ENCODE data around the gene DNAJC21. TPM values are rescaled to one million over a fixed set of nuclear protein-coding genes. Genes with fewer than 3 reads are reported as not detected.

Gene DNAJC21
- total RNA-seq, 1 experiment from 2014 or later, result 54.5 TPM

- POLR2A ChIA-PET, result no interaction called here
- CTCF ChIA-PET, result interaction anchor here (0.7 kb wide), 1 partner anchor 30 kb away, joined by 3 read pairs; no protein-coding TSS in a partner anchor
Observed at GRCh38 chr5:34986965-34987364, 57.6 kb downstream of the DNAJC21 start.

GRCh38 chr5:34991486-34992238 lies 62.3 kb downstream of the DNAJC21 start:
- DNase-seq (ENCODE audit: low read depth, low spot score) (no peak), ATAC-seq (no peak)
- Histone ChIP-seq H3K4me3 (ENCODE audit: low read depth in 2 of 2, low read length in 2 of 2) (no peak overlapping the region), H3K36me3 (ENCODE audit: control insufficient read depth, insufficient read depth, low read length) (no peaks in the 10 kb centered on the region), H3K27ac (ENCODE audit: low read length) (no peak overlapping the region), H3K4me1 (ENCODE audit: control insufficient read depth, insufficient read depth, low read length) (no peaks in the 10 kb centered on the region), H3K9me3 (ENCODE audit: control insufficient read depth, insufficient read depth, low read depth, low read length) (no peaks in the 10 kb centered on the region), H3K27me3 (ENCODE audit: control insufficient read depth, insufficient read depth, low read length) (peaks cover 4% of the 10 kb centered on the region; the same call in 1 of the 2 replicates)
- intact Hi-C loops (cut with micrococcal nuclease; ENCODE audit: unreplicated experiment) (no loop called here), in situ Hi-C loops (cut with HindIII; ENCODE audit: low pct_unique_long_range_greater_than_20kb, low sequenced_read_pairs) (no loop called here)
- CTCF ChIA-PET, result no interaction called here
- TF ChIP-seq SIN3A (IDR thresholded peaks at IDR 0.05; ENCODE audit: borderline replicate concordance, insufficient read depth, low read depth, low read length), result no peak
- TF ChIP-seq POLR2AphosphoS5 (IDR thresholded peaks at IDR 0.05; ENCODE audit: low read depth, low read length), result no peak
- TF ChIP-seq CTCF (IDR thresholded peaks at IDR 0.05), result no peak
- no peak for TF ChIP-seq REST (IDR thresholded peaks at IDR 0.05; ENCODE audit: insufficient read depth in 1 of 2, low read depth in 2 of 2, low read length in 1 of 2)
- TF ChIP-seq TCF7L2 (IDR thresholded peaks at IDR 0.05; ENCODE audit: low read depth, low read length), result no peak
- POLR2A ChIA-PET, result no interaction called here
- no TSS peak for BruUV-seq (replicated peaks)

More at GRCh38 chr5:34986965-34987364, 57.6 kb downstream of the DNAJC21 start:
- BruUV-seq (replicated peaks), result no TSS peak
- ATAC-seq (no peak), DNase-seq (ENCODE audit: low read depth, low spot score) (no peak)
- Histone ChIP-seq H3K27ac (ENCODE audit: low read length) (no peak overlapping the region), H3K4me1 (ENCODE audit: control insufficient read depth, insufficient read depth, low read length) (no peaks in the 10 kb centered on the region), H3K4me3 (ENCODE audit: low read depth in 2 of 2, low read length in 2 of 2) (no peak overlapping the region), H3K27me3 (ENCODE audit: control insufficient read depth, insufficient read depth, low read length) (no peaks in the 10 kb centered on the region), H3K36me3 (ENCODE audit: control insufficient read depth, insufficient read depth, low read length) (no peaks in the 10 kb centered on the region), H3K9me3 (ENCODE audit: control insufficient read depth, insufficient read depth, low read depth, low read length) (peaks cover 6% of the 10 kb centered on the region; the same call in 1 of the 2 replicates)
- TF ChIP-seq POLR2AphosphoS5 (IDR thresholded peaks at IDR 0.05; ENCODE audit: low read depth, low read length) (no peak), CTCF (IDR thresholded peaks at IDR 0.05) (no peak), SIN3A (IDR thresholded peaks at IDR 0.05; ENCODE audit: borderline replicate concordance, insufficient read depth, low read depth, low read length) (no peak), TCF7L2 (IDR thresholded peaks at IDR 0.05; ENCODE audit: low read depth, low read length) (no peak), REST (IDR thresholded peaks at IDR 0.05; ENCODE audit: insufficient read depth in 1 of 2, low read depth in 2 of 2, low read length in 1 of 2) (no peak)
- intact Hi-C loops (cut with micrococcal nuclease; ENCODE audit: unreplicated experiment), result no loop called here
- in situ Hi-C loops (cut with HindIII; ENCODE audit: low pct_unique_long_range_greater_than_20kb, low sequenced_read_pairs), result no loop called here
